Measurements from ENCODE around the gene KMT2D. TPM values are rescaled to one million over a fixed set of nuclear protein-coding genes. Genes with fewer than 3 reads are reported as not detected.

KMT2D gene
- polyA plus RNA-seq, 1 experiment: 9.7 TPM

GRCh38 chr12:49094975-49095365, 34.4 kb upstream of the KMT2D start:
- no peak for DNase-seq (ENCODE audit: low read depth)

GRCh38 chr12:49094160-49094974, 33.8 kb upstream of the KMT2D start, which contains the start of gene DHH:
Gene DHH (minus strand): TSS chr12:49094801. CDS start chr12:49094512, 289 bp downstream.
- ChIA-PET CTCF (interaction anchor here (0.7 to 4.7 kb wide), 12 partner anchors 8 to 141 kb away, joined by 3 to 30 read pairs (median 6); partner anchors contain the start of gene LMBR1L), POLR2A (interaction anchor here (0.6 kb wide), 1 partner anchor 36 kb away, joined by 3 read pairs; no protein-coding TSS in a partner anchor)
- Histone ChIP-seq H3K27me3 (ENCODE audit: control insufficient read depth, insufficient read depth, low read length) (peaks cover 11% of the 10 kb centered on the region), H3K36me3 (ENCODE audit: control insufficient read depth, insufficient read depth, low read length) (peaks cover 10% of the 10 kb centered on the region), H3K4me3 (ENCODE audit: low read depth, low read length) (no peak within 1 kb of the TSS)
- TF ChIP-seq CTCF (IDR thresholded peaks at IDR 0.05; ENCODE audit: insufficient read depth, low read depth, low read length): no peak
- DNase-seq (ENCODE audit: low read depth): no peak

More at GRCh38 chr12:49094975-49095365, 34.4 kb upstream of the KMT2D start:
- Histone ChIP-seq H3K4me3 (ENCODE audit: low read depth, low read length) (no peak overlapping the region), H3K27me3 (ENCODE audit: control insufficient read depth, insufficient read depth, low read length) (peaks cover 8% of the 10 kb centered on the region), H3K36me3 (ENCODE audit: control insufficient read depth, insufficient read depth, low read length) (peaks cover 10% of the 10 kb centered on the region)
- CTCF ChIA-PET: interaction anchor here (1.0 to 4.7 kb wide), 9 partner anchors 9 to 141 kb away, joined by 3 to 30 read pairs (median 7); partner anchors contain the start of gene LMBR1L
- TF ChIP-seq CTCF (IDR thresholded peaks at IDR 0.05; ENCODE audit: insufficient read depth, low read depth, low read length): no peak
- POLR2A ChIA-PET: interaction anchor here (0.6 kb wide), 1 partner anchor 35 kb away, joined by 3 read pairs; no protein-coding TSS in a partner anchor

- TF ChIP-seq CTCF (IDR thresholded peaks at IDR 0.05; ENCODE audit: insufficient read depth, low read depth, low read length): no peak
- CTCF ChIA-PET: interaction anchor here (0.7 to 4.7 kb wide), 10 partner anchors 9 to 142 kb away, joined by 3 to 30 read pairs (median 6); partner anchors contain the start of gene LMBR1L
- DNase-seq (ENCODE audit: low read depth): no peak
- H3K36me3 ChIP-seq (ENCODE audit: control insufficient read depth, insufficient read depth, low read length): peaks cover 10% of the 10 kb centered on the region
- peaks cover 14% of the 10 kb centered on the region for H3K27me3 ChIP-seq (ENCODE audit: control insufficient read depth, insufficient read depth, low read length)
- POLR2A ChIA-PET: no interaction called here
- H3K4me3 ChIP-seq (ENCODE audit: low read depth, low read length): no peak overlapping the region
Observed at GRCh38 chr12:49093792-49094159, 33.2 kb upstream of the KMT2D start.

- ChIA-PET CTCF (interaction anchor here (0.6 to 4.7 kb wide), 12 partner anchors 9 to 169 kb away, joined by 3 to 33 read pairs (median 6); partner anchors contain the start of gene LMBR1L), POLR2A (no interaction called here)
- DNase-seq (ENCODE audit: low read depth): no peak
Observed at GRCh38 chr12:49092816-49093406, 32.3 kb upstream of the KMT2D start.

More at GRCh38 chr12:49092816-49093406, 32.3 kb upstream of the KMT2D start:
- H3K4me3 ChIP-seq (ENCODE audit: low read depth, low read length): no peak overlapping the region
- peaks cover 6% of the 10 kb centered on the region for H3K36me3 ChIP-seq (ENCODE audit: control insufficient read depth, insufficient read depth, low read length)
- TF ChIP-seq CTCF (IDR thresholded peaks at IDR 0.05; ENCODE audit: insufficient read depth, low read depth, low read length): no peak
- H3K27me3 ChIP-seq (ENCODE audit: control insufficient read depth, insufficient read depth, low read length): peaks cover 17% of the 10 kb centered on the region
